Endothelial cell of umbilical vein (primary cell): ENCODE measurements around the gene VGLL4. TPM values are rescaled to one million over a fixed set of nuclear protein-coding genes. Genes with fewer than 3 reads are reported as not detected.

Experiments used
- BruUV-seq: library from RNA; stranded (reverse); fragments of 400-500 nt; replicated peaks from 2 replicates; lab custom pipeline; 2021; lab: Mats Ljungman, UMichigan
- CTCF ChIA-PET: fragments of 300-600, 350-600 bp; sonication (Branson Sonifier 250); formaldehyde crosslinking; loops from one replicate; lab custom pipeline; 2021; ENCODE audit warnings: antibody characterized with exemption, inconsistent platforms; lab: Charles Lee
- POLR2A ChIA-PET: fragments of 300-600, 350-600 bp; sonication (Branson Sonifier 250); formaldehyde crosslinking; loops from one replicate; lab custom pipeline; 2021; ENCODE audit warnings: antibody characterized with exemption, inconsistent platforms; lab: Charles Lee
- DNase-seq: peaks from one replicate; pipeline ENCODE4 v3.0.0-alpha.2; 2011; ENCODE audit warnings: low read depth, low spot score
- FAIRE-seq: peaks from 2 replicates; lab custom pipeline; 2011; peaks lifted over from hg19 to GRCh38; lab: Jason Lieb, UNC
- H2AFZ ChIP-seq: 2 replicates; pipeline ENCODE4 v1.6.0; 2012; ENCODE audit warnings: low read depth, low read length, control low read depth, inconsistent platforms
- H3K27ac ChIP-seq: 2 replicates; pipeline ENCODE4 v1.5.1; 2011; ENCODE audit warnings: low read depth, mild to moderate bottlenecking, control low read depth, low read length, moderate library complexity; ENCODE audit not compliant: insufficient read depth
- H3K27me3 ChIP-seq, 2 experiments: 2 replicates each; pipeline versions ENCODE4 v1.6.0 to v1.6.1; 2011; ENCODE audit warnings: low read length in 2 of 2, mixed read lengths in 1 of 2; ENCODE audit not compliant: control insufficient read depth in 2 of 2, insufficient read depth in 2 of 2
- H3K36me3 ChIP-seq, 2 experiments: 2 replicates in 1 of 2; 3 replicates in 1 of 2; pipeline ENCODE4 v1.5.1; 2011; ENCODE audit warnings: low read length in 2 of 2, mild to moderate bottlenecking in 1 of 2, moderate library complexity in 1 of 2; ENCODE audit not compliant: control insufficient read depth in 2 of 2, insufficient read depth in 2 of 2; ENCODE audit errors: extremely low read depth in 1 of 2
- H3K4me1 ChIP-seq: 3 replicates; pipeline ENCODE4 v1.5.1; 2011; ENCODE audit warnings: mild to moderate bottlenecking, low read length; ENCODE audit not compliant: control insufficient read depth, insufficient read depth; ENCODE audit errors: extremely low read depth
- H3K4me2 ChIP-seq: 2 replicates; pipeline ENCODE4 v1.6.1; 2011; ENCODE audit warnings: low read length, control low read depth, mixed read lengths; ENCODE audit not compliant: insufficient read depth
- H3K4me3 ChIP-seq, 3 experiments: fragments of 200-600 bp in 1 of 3; sonication (generic), shearing (Covaris generic) in 1 of 3; replicated peaks in 1 of 3; 2 replicates each; pipeline ENCODE4 v1.5.1; 2011 to 2016; ENCODE audit warnings: control low read depth in 3 of 3, low read length in 3 of 3, mild to moderate bottlenecking in 2 of 3, inconsistent platforms in 1 of 3, low read depth in 1 of 3, moderate library complexity in 1 of 3; ENCODE audit not compliant: insufficient read depth in 1 of 3
- H3K79me2 ChIP-seq: 2 replicates; pipeline ENCODE4 v1.6.0; 2012; ENCODE audit warnings: low read length, inconsistent platforms; ENCODE audit not compliant: control insufficient read depth, insufficient read depth
- H3K9ac ChIP-seq: replicated peaks from 2 replicates; pipeline ENCODE3; 2011; ENCODE audit warnings: low read length, control low read depth; ENCODE audit not compliant: insufficient read depth; ENCODE audit errors: extremely low read depth
- H3K9me1 ChIP-seq: replicated peaks from 3 replicates; pipeline ENCODE4 v1.6.0; 2011; ENCODE audit warnings: mild to moderate bottlenecking, low read length; ENCODE audit not compliant: control insufficient read depth, insufficient read depth; ENCODE audit errors: extremely low read depth
- H3K9me3 ChIP-seq: replicated peaks from 2 replicates; pipeline ENCODE4 v1.5.1; 2012; ENCODE audit warnings: low read length, inconsistent platforms; ENCODE audit not compliant: control insufficient read depth, insufficient read depth
- H4K20me1 ChIP-seq: replicated peaks from 2 replicates; pipeline ENCODE3; 2011; ENCODE audit warnings: mild to moderate bottlenecking, low read length; ENCODE audit not compliant: control insufficient read depth, insufficient read depth; ENCODE audit errors: extremely low read depth
- CTCF ChIP-seq, 2 donors: IDR thresholded peaks; 1 replicate in 1 of 2; 2 replicates in 1 of 2; pipeline ENCODE4 v1.5.1; 2011; ENCODE audit warnings: low read length in 2 of 2, mild to moderate bottlenecking in 2 of 2, moderate library complexity in 2 of 2, control low read depth in 1 of 2, inconsistent platforms in 1 of 2, low read depth in 1 of 2; ENCODE audit not compliant: insufficient read depth in 1 of 2; ENCODE audit errors: extremely low read depth in 1 of 2
- EZH2 ChIP-seq: IDR thresholded peaks from 2 replicates; pipeline ENCODE4 v1.6.1; 2012; ENCODE audit warnings: borderline replicate concordance, low read depth, mild to moderate bottlenecking, moderate library complexity, low read length, inconsistent platforms; ENCODE audit not compliant: severe bottlenecking
- GATA2 ChIP-seq: IDR thresholded peaks from 2 replicates; pipeline ENCODE4 v1.7.0; 2011; ENCODE audit warnings: low read depth, mild to moderate bottlenecking, moderate library complexity, mixed read lengths, low read length; ENCODE audit not compliant: insufficient read length, insufficient read depth
- JUN ChIP-seq: IDR thresholded peaks from 2 replicates; pipeline ENCODE4 v1.6.1; 2011; ENCODE audit warnings: borderline replicate concordance, low read depth; ENCODE audit not compliant: insufficient read length, insufficient read depth
- MAX ChIP-seq: IDR thresholded peaks from 2 replicates; pipeline ENCODE4 v1.6.1; 2011; ENCODE audit not compliant: insufficient read depth, insufficient read length
- dilution Hi-C: fragments of 300-500 bp; cut with MboI; formaldehyde crosslinking; loops from one replicate; pipeline ENCODE4 v1.15.0; 2019; ENCODE audit warnings: low sequenced_read_pairs; ENCODE audit not compliant: extremely low pct_ligation_motif_present
- intact Hi-C: fragments of 100-400 bp; cut with micrococcal nuclease; formaldehyde crosslinking; loops from one replicate; pipeline ENCODE4 v1.10.0; 2022
- polyA plus RNA-seq, 4 experiments: library from polyadenylated mRNA; depleted of rRNA in 3 of 4; stranded (reverse) in 3 of 4; unstranded in 1 of 4; fragments of >200 nt; gene quantifications; 2 replicates each; pipeline versions ENCODE4 v1.2.1 to v1.2.3, GENCODE V29; 2011 to 2012; ENCODE audit warnings: missing spikeins in 1 of 4
- total RNA-seq: library from RNA; stranded (reverse); gene quantifications from 2 replicates; pipeline ENCODE4 v1.2.3, GENCODE V29; 2021

The VGLL4 gene
- total and polyA plus RNA-seq, 2 donors (not counting 3 experiments of a cell fraction or from before 2014, with no cell fraction given) = 67.0 to 78.9 TPM

- Histone ChIP-seq H4K20me1 (no peaks in the 10 kb centered on the region), H3K4me1 (peaks cover 3% of the 10 kb centered on the region), H3K27me3 (no peaks in the 10 kb centered on the region), H3K4me3 (no peak overlapping the region), H3K79me2 (no peaks in the 10 kb centered on the region), H3K9me3 (no peaks in the 10 kb centered on the region), H2AFZ (no peak overlapping the region), H3K9me1 (no peaks in the 10 kb centered on the region), H3K36me3 (no peaks in the 10 kb centered on the region), H3K4me2 (no peak overlapping the region), H3K9ac (no peak overlapping the region), H3K27ac (no peak overlapping the region)
- intact Hi-C loops = loop anchor here (1.0 to 10.0 kb wide), 4 partner anchors 273 to 592 kb away; no protein-coding TSS in a partner anchor
- FAIRE-seq = peak; percentile 75
- POLR2A ChIA-PET = interaction anchor here (1.0 kb wide), 1 partner anchor 272 kb away, joined by 3 read pairs; no protein-coding TSS in a partner anchor
- no TSS peak for BruUV-seq
- dilution Hi-C loops = no loop called here
- peak; percentile 62 for DNase-seq
- no peak for TF ChIP-seq JUN
- TF ChIP-seq CTCF (IDR thresholded peaks at IDR 0.05; ENCODE audit: extremely low read depth in 1 of 2, insufficient read depth in 1 of 2, low read depth in 1 of 2, low read length in 2 of 2) = peak in 1 of 2 donors; percentile 16
- CTCF ChIA-PET = interaction anchor here (0.7 to 9.1 kb wide), 21 partner anchors 10 to 591 kb away, joined by 3 to 189 read pairs (median 3); partner anchors contain the start of gene TAMM41
Observed at GRCh38 chr3:11651900-11652299, 8.2 kb upstream of the VGLL4 start.

- no peak overlapping the region for H3K4me2 ChIP-seq
- no peak for FAIRE-seq
- no peaks in the 10 kb centered on the region for H3K27me3 ChIP-seq
- peaks cover 3% of the 10 kb centered on the region for H3K4me1 ChIP-seq
- CTCF ChIA-PET = interaction anchor here (0.6 to 9.1 kb wide), 22 partner anchors 10 to 591 kb away, joined by 3 to 189 read pairs (median 4); partner anchors contain the start of gene TAMM41
- DNase-seq = no peak
- H2AFZ ChIP-seq = no peak overlapping the region
- no peak overlapping the region for H3K9ac ChIP-seq
- dilution Hi-C loops = no loop called here
- H4K20me1 ChIP-seq = no peaks in the 10 kb centered on the region
- no peak overlapping the region for H3K4me3 ChIP-seq
- intact Hi-C loops = loop anchor here (5.0 to 10.0 kb wide), 2 partner anchors 483 to 494 kb away; no protein-coding TSS in a partner anchor
- no peak overlapping the region for H3K27ac ChIP-seq
- H3K9me3 ChIP-seq = no peaks in the 10 kb centered on the region
- H3K9me1 ChIP-seq = no peaks in the 10 kb centered on the region
- no TSS peak for BruUV-seq
- no peaks in the 10 kb centered on the region for H3K36me3 ChIP-seq
- H3K79me2 ChIP-seq = no peaks in the 10 kb centered on the region
- TF ChIP-seq GATA2 (no peak), EZH2 (no peak), JUN (no peak), MAX (no peak), CTCF (IDR thresholded peaks at IDR 0.05; ENCODE audit: extremely low read depth in 1 of 2, insufficient read depth in 1 of 2, low read depth in 1 of 2, low read length in 2 of 2) (no peak)
- POLR2A ChIA-PET = interaction anchor here (1.0 kb wide), 1 partner anchor 272 kb away, joined by 3 read pairs; no protein-coding TSS in a partner anchor
Observed at GRCh38 chr3:11651477-11651876, 7.8 kb upstream of the VGLL4 start.
